Embryonic facial prominence (tissue), 1 donor: ENCODE measurements around the gene CMTM8.
"Not testable (repeated sequence)": the region's sequence is repeated elsewhere in the genome, so short reads cannot be mapped to it uniquely, and the experiment has no call there.

ENCODE experiments used
- DNase-seq: peaks from one replicate; pipeline ENCODE4 v3.0.0-alpha.2; 2016; ENCODE audit errors: extremely low spot score

The CMTM8 gene, protein sequence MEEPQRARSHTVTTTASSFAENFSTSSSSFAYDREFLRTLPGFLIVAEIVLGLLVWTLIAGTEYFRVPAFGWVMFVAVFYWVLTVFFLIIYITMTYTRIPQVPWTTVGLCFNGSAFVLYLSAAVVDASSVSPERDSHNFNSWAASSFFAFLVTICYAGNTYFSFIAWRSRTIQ

GRCh38 chr3:32238453-32239306, at the start of gene CMTM8:
Gene CMTM8 (plus strand): TSS chr3:32238680. CDS start chr3:32238973, 293 bp downstream.
- no peak for DNase-seq

DNA sequence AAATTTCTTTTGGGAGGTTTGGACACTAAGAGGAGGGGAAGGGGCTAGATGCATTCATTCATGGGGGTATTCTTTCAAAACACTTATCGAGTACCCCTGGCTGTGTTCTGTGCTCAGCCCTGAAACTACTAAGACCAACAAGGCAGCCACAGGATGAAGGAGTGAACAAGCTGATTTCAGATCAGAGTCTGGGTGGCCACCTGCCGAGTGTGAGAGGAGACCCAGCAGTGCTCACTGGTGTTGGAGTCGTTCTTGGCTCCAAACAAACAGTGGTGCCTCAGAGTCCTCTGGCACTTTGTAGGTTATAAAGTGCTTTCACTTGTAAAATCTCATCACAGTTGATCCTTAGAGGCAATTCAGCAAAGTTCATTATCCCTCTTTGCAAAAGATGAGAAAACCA, 48.8 kb upstream of the CMTM8 start:
- DNase-seq = no peak

DNA sequence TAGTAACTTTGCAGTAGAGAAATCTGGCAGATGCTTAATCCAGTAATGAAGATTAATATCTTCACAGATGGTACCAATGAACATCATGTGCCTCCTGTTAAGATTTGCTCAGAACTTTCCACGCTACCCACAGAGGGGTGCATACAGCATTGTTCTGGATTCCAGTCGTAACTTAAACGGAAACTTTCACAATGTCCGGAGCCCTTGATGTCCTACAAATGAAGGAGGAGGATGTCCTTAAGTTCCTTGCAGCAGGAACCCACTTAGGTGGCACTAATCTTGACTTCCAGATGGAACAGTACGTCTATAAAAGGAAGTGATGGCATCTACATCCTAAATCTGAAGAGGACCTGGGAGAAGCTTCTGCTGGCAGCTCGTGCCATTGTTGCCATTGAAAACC, 47.9 kb upstream of the CMTM8 start:
- not testable (repeated sequence) for DNase-seq

- no peak for DNase-seq
Observed at GRCh38 chr3:32193101-32193500, 45.4 kb upstream of the CMTM8 start.

GRCh38 chr3:32194653-32195052, 43.8 kb upstream of the CMTM8 start:
- no peak for DNase-seq

DNA sequence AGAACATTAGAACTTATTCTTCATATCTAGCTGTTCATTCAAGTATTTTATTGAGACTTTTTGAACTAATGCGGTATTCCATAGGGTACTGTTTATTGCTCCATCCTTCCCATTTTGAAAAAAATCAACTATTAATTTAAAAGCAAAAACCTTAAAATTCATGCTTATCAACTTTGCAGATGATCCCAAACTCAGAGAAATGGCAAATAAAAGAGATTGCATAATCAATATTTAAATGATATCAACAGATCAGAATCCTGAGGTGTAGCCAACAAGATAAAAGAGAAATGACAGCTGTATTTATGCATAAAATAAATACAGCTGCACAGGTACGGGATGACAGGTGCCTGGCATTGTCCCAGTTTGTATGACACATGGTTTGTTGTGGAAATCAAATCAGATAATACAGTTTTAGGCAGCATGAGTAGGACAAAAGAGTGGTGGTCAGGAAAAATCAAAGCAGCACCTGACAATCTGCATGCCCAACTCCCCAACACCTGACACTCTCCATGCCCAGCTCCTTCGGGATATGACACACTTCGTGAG, 42.4 kb upstream of the CMTM8 start:
- DNase-seq = no peak

DNA sequence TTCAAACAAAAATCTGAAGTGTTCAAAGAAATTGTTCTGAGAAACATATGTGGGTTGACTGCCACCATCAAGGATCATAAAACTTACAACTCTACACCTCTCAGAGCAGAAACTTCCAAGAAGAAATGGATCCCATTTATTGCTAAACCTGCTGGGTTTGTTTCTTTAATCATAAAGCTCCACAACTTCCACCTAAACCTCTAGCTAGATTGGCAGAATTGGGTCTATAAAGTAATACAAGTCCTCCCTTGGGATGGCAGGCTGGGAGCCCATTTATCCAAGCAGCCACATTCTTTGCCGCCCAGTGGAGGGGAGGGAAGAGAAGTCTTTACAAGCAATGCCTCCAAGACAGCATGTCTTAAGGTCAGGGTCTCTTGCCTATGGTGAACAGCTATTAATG, 40.5 kb upstream of the CMTM8 start:
- DNase-seq = no peak

DNA sequence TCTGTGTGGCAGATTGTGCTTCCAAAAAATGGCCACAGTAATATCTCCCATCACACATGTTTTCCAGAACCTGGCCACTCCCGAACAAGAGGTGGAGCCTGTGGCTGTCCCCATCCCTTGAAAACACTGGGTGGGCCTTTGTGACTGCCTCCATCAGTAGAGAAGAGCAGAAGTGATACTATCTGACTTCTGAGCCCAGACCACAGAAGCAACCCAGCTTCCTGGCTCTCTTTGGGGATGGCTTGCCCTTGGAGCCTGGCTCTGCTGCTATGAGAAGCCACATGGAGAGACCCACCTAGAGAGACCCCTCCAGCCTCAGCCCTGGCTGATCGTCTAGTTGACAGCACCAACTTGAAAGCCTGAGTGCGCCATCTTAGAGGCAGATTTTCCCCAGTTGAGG, 39.8 kb upstream of the CMTM8 start:
- DNase-seq = no peak

GRCh38 chr3:32200490-32200889, 38.0 kb upstream of the CMTM8 start:
- no peak for DNase-seq

GRCh38 chr3:32200992-32201758, 37.3 kb upstream of the CMTM8 start:
- no peak for DNase-seq

- DNase-seq = no peak
Observed at GRCh38 chr3:32202496-32202895, 36.0 kb upstream of the CMTM8 start.

DNA sequence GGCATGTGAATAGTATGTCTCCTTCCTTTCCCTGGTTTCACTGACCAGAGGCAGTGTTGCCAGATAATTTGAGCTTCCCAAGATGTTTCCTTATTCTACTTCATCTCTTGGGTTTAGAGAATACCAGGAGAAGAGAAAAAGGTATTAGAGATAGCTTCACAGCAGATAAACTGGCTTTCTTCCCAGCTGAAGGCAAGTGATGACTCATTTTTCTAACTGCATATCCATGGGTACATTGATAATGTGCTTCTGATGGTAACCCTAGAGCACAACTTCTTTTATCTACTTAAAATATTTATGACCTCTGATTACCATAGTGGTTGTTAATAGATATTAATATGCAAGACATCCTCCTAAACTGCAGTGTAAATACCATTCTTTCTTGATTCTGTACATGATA, 34.6 kb upstream of the CMTM8 start:
- DNase-seq = no peak

DNA sequence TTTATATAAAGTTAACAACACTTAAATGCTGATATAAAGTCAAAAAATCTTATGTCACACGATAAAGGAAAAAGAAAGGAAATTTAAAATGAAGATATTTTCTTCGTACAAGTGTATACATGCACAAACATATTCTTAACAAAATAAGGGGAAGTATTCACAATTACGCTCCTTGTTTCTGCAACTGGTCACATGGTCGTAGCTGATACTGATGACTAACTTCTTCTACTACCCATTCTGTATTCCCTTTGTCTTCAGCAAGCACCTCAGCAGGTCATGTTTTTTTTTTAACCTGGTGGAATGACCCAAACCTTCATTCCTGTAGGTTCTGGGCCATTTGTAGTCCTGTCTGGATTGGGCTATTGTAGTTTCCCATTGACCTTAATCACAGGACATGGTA, 30.0 kb upstream of the CMTM8 start:
- no peak for DNase-seq

GRCh38 chr3:32215185-32215584, 23.3 kb upstream of the CMTM8 start:
- DNase-seq = no peak

GRCh38 chr3:32216172-32216783, 22.2 kb upstream of the CMTM8 start:
- no peak for DNase-seq

GRCh38 chr3:32217339-32217738, 21.1 kb upstream of the CMTM8 start:
- DNase-seq = no peak

DNA sequence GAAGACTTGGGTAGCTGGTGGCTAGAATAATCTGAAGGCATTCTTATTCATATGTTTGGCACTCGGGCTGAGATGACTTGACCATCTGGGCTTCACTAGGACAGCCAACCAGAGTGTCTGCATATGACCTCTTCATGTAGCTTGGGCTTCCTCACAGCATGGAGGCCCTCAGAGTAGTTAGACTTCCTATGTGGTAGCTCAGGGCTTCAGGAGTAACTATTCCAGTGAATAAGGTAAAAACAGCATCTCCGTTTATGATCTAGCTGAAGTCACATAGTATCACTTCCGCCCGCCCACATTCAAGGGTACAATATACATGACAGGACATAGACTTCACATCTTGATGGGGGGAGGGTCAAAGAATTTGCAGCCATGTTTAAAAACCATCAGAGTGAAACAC, 18.9 kb upstream of the CMTM8 start:
- no peak for DNase-seq

GRCh38 chr3:32220006-32220405, 18.5 kb upstream of the CMTM8 start:
- no peak for DNase-seq

GRCh38 chr3:32222950-32223349, 15.5 kb upstream of the CMTM8 start:
- DNase-seq = no peak

- no peak for DNase-seq
Observed at GRCh38 chr3:32224016-32224516, 14.4 kb upstream of the CMTM8 start.

DNA sequence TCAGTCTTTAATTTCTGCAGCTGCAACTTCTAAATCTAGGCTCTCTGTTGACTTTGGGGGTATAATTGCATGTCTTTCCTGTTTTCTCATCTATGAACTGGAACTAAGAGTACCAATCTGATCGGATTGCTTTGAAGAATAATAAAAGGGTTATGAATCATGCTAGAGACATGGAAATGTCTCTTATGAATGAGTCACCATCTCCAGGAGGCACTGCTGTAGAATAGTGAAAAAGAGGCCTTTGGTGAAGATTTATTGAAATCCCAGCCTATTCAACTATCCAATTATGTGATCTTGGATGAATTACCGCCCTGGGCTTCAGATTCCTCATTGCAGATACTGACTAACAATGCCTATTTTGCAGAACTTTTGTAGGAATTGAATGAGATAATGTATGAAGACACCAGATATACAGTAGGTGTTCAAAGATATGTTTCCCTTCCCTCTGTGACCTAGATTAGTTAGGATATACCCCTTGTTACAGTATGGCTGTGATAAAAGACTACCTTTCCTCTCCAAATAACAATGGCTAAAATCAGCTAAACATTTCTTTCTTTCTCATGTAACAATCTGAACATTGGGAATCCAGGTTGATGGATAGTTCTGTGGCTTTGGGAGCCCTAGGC, 11.5 kb upstream of the CMTM8 start:
- DNase-seq = no peak
